HG03280 (cell line): Measurements from ENCODE around the gene ADAM19.

Experiments
- ATAC-seq: cut with Tn5 transposase; IDR thresholded peaks from one replicate; pipeline ENCODE4 v1.9.1; 2021; ENCODE audit warnings: mild to moderate bottlenecking, moderate library complexity; ENCODE audit not compliant: unreplicated experiment

The ADAM19 gene

DNA sequence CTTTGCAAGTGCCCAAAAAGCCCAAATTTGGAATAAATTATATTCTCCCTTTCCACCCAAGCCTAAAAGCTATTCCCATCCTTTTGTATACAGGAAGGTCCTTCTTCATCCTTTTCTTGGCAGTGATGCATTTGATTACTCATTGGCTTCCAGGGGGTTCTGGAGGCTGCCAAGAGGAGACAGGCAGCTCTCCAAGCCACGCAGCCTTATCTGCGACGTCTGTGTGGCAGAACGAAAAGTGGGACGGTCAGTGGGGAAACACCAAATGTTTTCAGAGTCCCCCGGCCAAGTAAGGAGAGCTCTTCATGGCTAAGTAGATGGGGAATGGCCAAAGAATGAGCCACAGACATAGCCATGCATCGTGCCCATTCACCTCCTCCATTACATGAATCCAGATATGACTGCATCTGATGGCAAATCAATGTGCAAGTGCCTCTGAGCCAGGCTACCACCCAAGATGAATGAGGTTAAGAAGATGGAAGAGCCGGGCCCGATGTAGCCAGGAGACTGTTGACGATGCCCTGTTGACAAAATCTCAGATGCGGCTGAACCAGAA lies 12.1 kb downstream of the ADAM19 start:
- ATAC-seq, result no peak

DNA sequence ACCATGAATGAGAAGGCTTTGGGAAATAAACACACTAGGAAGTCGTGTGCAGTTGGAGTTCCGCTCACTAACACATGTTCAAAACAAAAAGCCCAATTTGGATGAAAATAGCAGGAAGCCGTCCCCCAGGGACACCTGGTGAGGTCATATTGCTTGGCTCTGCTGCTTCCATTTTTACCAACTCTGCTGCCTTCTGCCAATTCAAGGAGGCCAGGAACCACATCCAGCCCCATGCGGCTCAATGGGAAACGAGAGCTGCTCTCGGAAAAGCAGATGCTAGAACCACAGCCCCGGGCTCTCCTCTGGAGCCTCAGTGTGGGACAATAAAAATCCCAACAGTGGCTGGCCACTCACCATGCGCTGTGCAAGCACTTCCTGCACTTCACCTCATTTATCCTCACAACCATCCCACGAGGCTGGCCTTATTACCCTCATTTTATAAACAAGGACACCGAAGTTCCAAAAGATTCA lies 13.4 kb downstream of the ADAM19 start:
- ATAC-seq, result no peak

DNA sequence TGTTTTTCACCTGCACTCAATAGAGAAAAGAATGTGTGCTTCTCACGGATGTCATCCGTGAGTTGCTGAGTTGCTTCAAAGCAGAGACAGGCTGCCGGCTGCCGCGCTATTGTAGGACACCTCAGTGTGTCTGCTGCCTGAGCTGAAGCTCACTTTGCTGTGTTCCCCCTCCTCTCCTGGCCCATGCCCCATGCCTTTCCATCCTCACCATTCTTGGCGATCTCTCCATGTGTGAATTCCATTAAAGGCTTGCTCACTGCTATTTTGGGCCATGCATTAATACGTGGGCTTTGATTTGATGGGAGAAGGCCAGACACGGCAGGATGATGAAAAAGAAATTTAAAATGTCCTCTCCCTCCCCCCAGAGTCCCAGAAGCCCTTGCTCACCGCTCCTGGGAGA lies 14.5 kb downstream of the ADAM19 start:
- ATAC-seq, result no peak

- no peak for ATAC-seq
Observed at GRCh38 chr5:157559301-157559700, 16.3 kb downstream of the ADAM19 start.

DNA sequence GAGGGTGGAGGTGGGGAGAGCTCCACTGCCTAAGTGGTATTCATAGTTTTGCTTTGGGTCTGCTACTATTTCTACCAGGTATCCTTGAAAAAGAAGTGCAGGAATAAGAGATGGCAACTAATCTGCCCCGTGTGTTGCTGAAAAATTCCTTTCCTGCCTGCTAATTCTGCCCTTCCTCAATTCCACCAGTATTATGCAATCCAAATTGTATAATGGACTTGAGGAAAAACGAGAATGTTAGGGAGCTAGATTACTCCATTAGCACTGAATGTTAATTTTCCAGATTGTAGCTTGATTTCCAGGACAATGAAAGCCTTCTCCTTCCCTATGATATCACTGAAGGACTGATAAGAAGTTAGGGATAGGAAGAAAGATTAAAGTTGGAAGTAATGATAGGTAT lies 16.9 kb downstream of the ADAM19 start:
- no peak for ATAC-seq

GRCh38 chr5:157558041-157558595 lies 17.5 kb downstream of the ADAM19 start:
- ATAC-seq, result no peak

DNA sequence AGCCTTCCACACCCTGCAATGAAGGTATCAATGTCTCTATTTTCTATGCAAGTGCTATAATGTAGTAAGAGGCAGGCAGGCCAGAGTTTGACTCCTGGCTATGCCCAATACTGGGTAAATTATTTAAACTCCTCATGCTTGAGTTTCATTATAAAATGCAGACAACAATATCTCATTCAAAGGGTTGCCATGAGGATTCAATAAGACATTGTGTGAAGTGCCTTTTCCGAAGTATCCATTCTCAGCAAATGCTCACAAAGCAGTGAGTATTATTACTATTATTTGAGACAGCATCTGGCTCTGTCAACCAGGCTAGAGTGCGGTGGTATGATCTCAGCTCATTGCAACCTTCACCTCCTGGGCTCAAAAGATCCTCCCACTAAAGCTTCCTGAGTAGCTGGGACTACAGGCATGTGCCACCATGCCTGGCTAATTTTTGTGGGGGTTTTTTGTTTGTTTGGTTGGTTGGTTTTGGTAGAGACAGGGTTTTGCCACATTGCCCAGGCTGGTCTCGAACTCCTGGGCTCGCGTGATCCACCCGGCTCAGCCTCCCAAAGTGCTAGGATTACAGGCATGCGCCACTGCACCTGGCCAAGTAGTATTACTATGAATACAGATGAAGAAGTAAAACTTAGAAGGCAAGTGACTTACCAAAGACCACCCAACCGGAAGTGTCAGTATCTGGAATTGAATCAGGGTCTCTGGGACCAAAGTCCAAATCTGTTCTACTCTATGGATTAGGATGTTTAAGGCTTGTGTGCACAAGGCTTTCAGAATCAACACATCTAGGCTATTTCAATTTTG lies 18.8 kb downstream of the ADAM19 start:
- no peak for ATAC-seq

DNA sequence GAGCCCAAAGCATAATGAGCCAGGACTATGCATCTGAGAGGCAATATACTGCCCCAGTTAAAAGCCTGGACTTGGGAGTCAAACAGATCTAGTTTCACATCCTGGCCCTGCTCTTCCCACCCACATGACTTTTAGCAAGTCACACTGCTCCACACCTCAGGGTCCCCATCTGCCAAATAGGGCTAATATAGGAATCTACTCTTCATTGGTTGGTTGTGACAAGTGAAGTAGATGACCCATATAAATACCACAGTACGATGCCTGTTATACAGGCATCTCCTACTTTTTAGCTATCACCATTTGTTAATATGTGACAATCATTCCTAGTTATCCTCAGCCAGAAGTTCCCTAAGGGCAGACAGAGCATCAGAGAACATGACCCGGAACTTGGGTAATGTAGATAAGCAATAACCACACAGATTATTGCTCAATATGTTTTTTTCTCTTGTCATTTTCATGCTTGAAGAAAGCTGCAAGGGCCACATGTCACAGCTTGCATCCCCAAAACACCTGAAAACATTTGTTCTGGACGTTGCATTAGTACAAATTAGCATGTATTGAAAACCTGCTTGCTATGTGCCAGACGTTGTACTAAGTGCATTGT lies 20.4 kb downstream of the ADAM19 start:
- ATAC-seq, result no peak

GRCh38 chr5:157554179-157555036 lies 21.2 kb downstream of the ADAM19 start:
- no peak for ATAC-seq

DNA sequence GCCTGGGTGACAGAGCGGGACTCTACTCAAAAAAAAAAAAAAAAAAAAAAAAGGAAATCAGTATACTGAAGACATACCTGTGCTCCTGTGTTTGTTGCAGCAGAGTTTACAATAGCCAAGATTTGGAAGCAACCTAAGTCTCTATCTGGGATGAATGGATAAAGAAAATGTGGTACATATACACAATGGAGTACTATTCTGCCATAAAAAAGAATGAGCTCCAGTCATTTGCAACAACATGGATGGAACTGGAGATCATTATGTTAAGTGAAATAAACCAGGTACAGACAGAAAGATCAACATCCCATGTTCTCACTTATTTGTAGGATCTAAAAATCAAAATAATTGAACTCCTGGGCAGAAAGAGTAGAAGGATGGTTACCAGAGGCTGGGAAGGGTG lies 22.9 kb downstream of the ADAM19 start:
- ATAC-seq, result no peak

DNA sequence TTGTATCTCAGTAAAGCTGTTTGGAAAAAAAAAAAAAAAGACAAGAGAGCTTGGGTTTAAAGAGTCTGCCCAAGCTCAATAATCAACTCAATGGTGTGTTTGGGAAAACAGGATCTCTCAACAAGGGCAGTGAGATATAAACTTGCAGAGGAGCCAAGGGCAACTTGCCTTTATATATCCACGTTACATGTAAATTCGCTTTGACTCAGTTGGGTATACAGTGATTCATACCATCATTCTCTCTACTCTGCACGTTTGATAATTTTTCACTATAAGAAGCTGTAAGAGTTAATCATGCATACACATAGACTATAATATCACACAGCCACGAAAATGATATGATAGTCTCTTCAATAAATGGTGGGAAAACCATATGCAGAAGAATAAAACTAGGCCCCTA lies 24.9 kb downstream of the ADAM19 start:
- ATAC-seq, result no peak

DNA sequence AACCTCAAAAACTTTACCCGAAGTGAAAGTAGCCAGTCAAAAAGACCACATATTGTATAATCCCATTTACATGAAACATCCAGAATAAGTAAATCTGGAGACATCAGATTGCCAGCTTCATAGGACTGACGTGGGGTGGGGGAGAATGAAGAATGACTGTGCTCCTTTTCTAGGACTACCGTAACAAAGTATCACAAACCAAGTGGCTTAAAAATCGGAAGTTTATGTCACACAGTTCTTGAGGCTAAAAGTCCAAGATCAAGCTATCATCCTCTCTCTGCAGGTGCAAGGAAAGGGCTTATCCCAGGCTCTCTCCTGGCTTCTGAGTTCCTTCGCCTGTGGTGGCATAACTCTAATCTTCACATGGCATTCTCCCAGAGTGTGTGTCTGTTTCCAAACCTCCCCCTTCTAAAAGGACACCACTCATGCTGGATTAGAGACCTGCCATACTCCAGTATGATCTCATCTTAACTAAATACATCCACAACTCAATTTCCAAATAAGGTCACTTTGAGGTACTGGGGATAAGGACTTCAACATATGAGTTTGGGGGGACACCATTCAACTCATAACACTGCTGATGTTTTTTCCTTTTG lies 25.5 kb downstream of the ADAM19 start:
- ATAC-seq, result no peak

- no peak for ATAC-seq
Observed at GRCh38 chr5:157549283-157549629, 26.3 kb downstream of the ADAM19 start.

DNA sequence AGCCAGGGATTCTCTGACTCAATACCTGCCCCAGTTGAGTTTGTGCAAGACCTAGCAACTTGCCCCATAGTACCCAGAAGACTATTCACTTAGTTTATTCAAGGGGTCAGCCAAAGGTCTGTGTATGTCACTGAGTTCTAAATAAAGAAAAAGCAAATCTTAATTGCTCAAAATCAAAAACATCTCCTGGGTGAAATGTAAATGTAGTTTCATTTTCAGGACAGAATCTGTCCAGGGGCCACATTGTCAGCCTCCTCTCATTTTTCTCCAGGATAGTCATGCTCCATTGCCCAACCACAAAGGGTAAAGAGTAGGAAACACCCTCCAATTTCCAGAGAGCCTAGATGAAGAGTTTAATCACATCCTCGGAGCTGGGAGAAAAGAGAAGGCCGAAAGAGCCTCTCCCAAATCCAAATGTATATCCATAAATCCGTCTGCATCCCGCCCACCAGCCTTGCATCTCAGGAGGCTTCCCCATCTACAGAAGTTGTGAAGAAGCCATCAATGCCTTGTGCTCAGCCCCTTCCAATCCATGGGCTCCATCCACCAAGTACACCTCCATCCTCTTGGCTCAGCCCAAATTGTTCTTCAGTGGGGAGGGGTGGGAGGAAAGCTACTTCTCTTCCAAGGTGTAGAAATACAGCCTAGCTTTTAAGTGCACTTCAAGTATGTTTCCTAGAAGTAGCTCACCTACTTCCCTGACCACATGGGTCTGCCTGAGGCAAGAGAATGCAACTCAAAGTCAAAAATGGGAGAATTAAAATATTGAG lies 26.9 kb downstream of the ADAM19 start:
- no peak for ATAC-seq

- ATAC-seq, result no peak
Observed at GRCh38 chr5:157547941-157548512, 27.5 kb downstream of the ADAM19 start.

- ATAC-seq, result no peak
Observed at GRCh38 chr5:157546456-157547100, 29.0 kb downstream of the ADAM19 start.

DNA sequence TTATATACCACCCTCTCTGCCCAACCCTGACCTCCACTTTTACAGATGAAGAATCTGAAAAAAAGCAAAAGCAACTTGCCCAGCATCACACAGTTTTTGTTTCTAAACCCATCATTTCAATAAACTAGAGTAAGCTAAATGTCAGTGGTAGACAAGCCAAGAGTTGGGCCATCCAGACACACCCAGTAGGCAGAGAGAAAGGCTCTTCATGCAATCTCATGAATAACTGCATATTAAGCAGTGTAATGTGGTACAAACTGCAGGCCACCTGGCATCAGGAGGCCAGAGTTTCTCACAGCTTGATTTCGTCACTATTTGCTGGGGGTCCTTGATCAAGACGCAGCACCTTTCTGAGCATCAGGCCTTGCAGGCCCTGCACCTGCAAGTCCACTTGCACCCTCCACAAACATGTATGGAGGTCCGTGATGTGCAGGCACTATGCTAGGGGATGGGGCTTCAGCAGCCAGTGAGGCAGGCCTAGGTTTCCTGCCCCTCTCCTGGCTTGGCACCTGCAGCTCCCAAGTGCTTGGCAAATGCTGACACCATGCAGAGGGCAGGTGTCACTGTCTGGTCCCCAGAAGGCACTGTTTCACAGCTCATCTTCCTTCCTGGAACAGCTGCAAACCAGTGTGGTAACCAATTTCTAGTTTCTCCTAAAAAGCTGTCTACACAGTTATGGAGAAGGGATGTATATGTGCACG lies 29.8 kb downstream of the ADAM19 start:
- ATAC-seq, result no peak

DNA sequence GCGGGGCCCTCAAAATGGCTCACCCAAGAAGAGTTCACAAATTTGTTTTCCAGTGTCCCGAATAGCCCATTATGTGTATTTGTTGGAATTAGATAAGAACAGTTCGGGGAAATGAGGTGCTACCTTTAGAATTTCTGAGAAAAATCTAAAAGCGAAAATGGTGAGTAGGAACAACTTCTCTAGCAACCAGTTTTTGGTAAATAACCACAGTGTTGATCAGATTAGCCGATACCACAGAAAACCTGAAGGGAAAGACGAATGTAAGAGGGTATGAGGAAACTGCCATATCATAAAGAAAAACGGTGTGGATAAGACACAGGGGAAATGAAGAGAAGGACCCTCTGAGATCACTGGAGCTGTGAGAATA lies 31.0 kb downstream of the ADAM19 start:
- no peak for ATAC-seq
